IPS DF 4.7 (cell line): ENCODE results near the gene VTI1A.
A peak's percentile ranks its signal among the peaks of the same experiment; 100 is the strongest.
"Not testable (repeated sequence)": the region's sequence is repeated elsewhere in the genome, so short reads cannot be mapped to it uniquely, and the experiment has no call there.

Experiments
- DNase-seq: peaks from one replicate; pipeline ENCODE4 v3.0.0-alpha.2; 2013; ENCODE audit warnings: low spot score; ENCODE audit errors: extremely low read depth

The VTI1A gene

GRCh38 chr10:112454910-112455779 is 8.1 kb downstream of the VTI1A start:
- no peak for DNase-seq

GRCh38 chr10:112456533-112456932 is 9.5 kb downstream of the VTI1A start:
- no peak for DNase-seq

GRCh38 chr10:112460366-112460765 is 13.4 kb downstream of the VTI1A start:
- DNase-seq = no peak

GRCh38 chr10:112461029-112461887 is 14.2 kb downstream of the VTI1A start:
- no peak for DNase-seq

- DNase-seq = not testable (repeated sequence)
These were observed 17.1 kb downstream of the VTI1A start for GRCh38 chr10:112464074-112464473.

- DNase-seq = no peak
These were observed 18.4 kb downstream of the VTI1A start for GRCh38 chr10:112465299-112465883.

- no peak for DNase-seq
These were observed 19.8 kb downstream of the VTI1A start for GRCh38 chr10:112466802-112467201.

- DNase-seq = no peak
These were observed 20.6 kb downstream of the VTI1A start for GRCh38 chr10:112467541-112468075.

GRCh38 chr10:112471878-112472487 is 25.0 kb downstream of the VTI1A start:
- peak; percentile 11 for DNase-seq

GRCh38 chr10:112475575-112476218 is 28.7 kb downstream of the VTI1A start:
- DNase-seq = no peak

GRCh38 chr10:112481602-112482001 is 34.6 kb downstream of the VTI1A start:
- DNase-seq = no peak

GRCh38 chr10:112484399-112484798 is 37.4 kb downstream of the VTI1A start:
- DNase-seq = no peak

GRCh38 chr10:112487964-112488363 is 40.9 kb downstream of the VTI1A start:
- DNase-seq = no peak

GRCh38 chr10:112490545-112490944 is 43.5 kb downstream of the VTI1A start:
- no peak for DNase-seq

GRCh38 chr10:112491144-112491543 is 44.1 kb downstream of the VTI1A start:
- no peak for DNase-seq

- no peak for DNase-seq
These were observed 45.7 kb downstream of the VTI1A start for GRCh38 chr10:112492736-112493135.

GRCh38 chr10:112497347-112497950 is 50.4 kb downstream of the VTI1A start:
- no peak for DNase-seq

- no peak for DNase-seq
These were observed 51.8 kb downstream of the VTI1A start for GRCh38 chr10:112498806-112499205.

GRCh38 chr10:112499985-112500384 is 53.0 kb downstream of the VTI1A start:
- not testable (repeated sequence) for DNase-seq

- no peak for DNase-seq
These were observed 55.5 kb downstream of the VTI1A start for GRCh38 chr10:112502536-112502935.
